HCT116 (cell line): ENCODE results near the gene OR2M5. TPM values are rescaled to one million over a fixed set of nuclear protein-coding genes. Genes with fewer than 3 reads are reported as not detected.

Experiments
- ATAC-seq: fragments of 200-7000 bp; cut with Tn5 transposase; 2 replicates; pipeline ENCODE4 v1.9.1; 2020; ENCODE audit warnings: mild to moderate bottlenecking, moderate library complexity
- BruUV-seq: library from RNA; stranded (reverse); fragments of 400-500 nt; replicated peaks from 2 replicates; lab custom pipeline; 2021; lab: Mats Ljungman, UMichigan
- CTCF ChIA-PET: fragments of 300-600 bp; sonication (Branson Sonifier 250); formaldehyde crosslinking; loops from one replicate; lab custom pipeline; 2021; ENCODE audit warnings: antibody characterized with exemption; lab: Charles Lee
- POLR2A ChIA-PET: fragments of 300-600, 350-600 bp; sonication (Branson Sonifier 250); formaldehyde crosslinking; loops from one replicate; lab custom pipeline; 2021; ENCODE audit warnings: antibody characterized with exemption; lab: Charles Lee
- RAD21 ChIA-PET, 2 experiments: fragments of 300-600 bp; sonication (Branson Sonifier 250); formaldehyde crosslinking; loops; one replicate each; lab custom pipeline; 2023; ENCODE audit warnings: low total read pairs in 2 of 2; ENCODE audit not compliant: uncharacterized antibody in 2 of 2, unreplicated experiment in 2 of 2, low non-redundant PET in 1 of 2; lab: Charles Lee
- DNase-seq: peaks from one replicate; pipeline ENCODE4 v3.0.0-alpha.2; 2010; ENCODE audit warnings: low read depth, low spot score
- H2AFZ ChIP-seq: fragments of 200-600 bp; shearing (Covaris generic), sonication (generic); 2 replicates; pipeline ENCODE4 v1.6.1; 2017; ENCODE audit warnings: low read depth, mixed run types, mixed read lengths, antibody characterized with exemption, low read length; ENCODE audit not compliant: poor library complexity, severe bottlenecking
- H3K27ac ChIP-seq: 2 replicates; pipeline ENCODE4 v1.5.1; 2012; ENCODE audit warnings: low read depth, low read length
- H3K27me3 ChIP-seq: fragments of 200-600 bp; sonication (generic); 2 replicates; pipeline ENCODE4 v1.6.1; 2016; ENCODE audit warnings: mixed run types, low read length, mixed read lengths; ENCODE audit not compliant: insufficient read depth
- H3K36me3 ChIP-seq, 2 experiments: fragments of 200-500 bp in 1 of 2; fragments of 200-600 bp in 1 of 2; sonication (Bioruptor generic) in 1 of 2; sonication (generic) in 1 of 2; 2 replicates each; pipeline versions ENCODE4 v1.5.1 to v1.6.1; 2014 to 2016; ENCODE audit warnings: low read length in 2 of 2, inconsistent platforms in 1 of 2, mixed read lengths in 1 of 2, mixed run types in 1 of 2; ENCODE audit not compliant: insufficient read depth in 2 of 2, control insufficient read depth in 1 of 2
- H3K4me1 ChIP-seq, 2 experiments: fragments of 200-600 bp in 1 of 2; sonication (generic) in 1 of 2; 2 replicates each; pipeline versions ENCODE4 v1.5.1 to v1.6.1; 2012 to 2017; ENCODE audit warnings: low read length in 2 of 2, inconsistent platforms in 1 of 2, mild to moderate bottlenecking in 1 of 2, mixed read lengths in 1 of 2, mixed run types in 1 of 2, moderate library complexity in 1 of 2; ENCODE audit not compliant: insufficient read depth in 2 of 2, control insufficient read depth in 1 of 2
- H3K4me2 ChIP-seq: fragments of 200-600 bp; sonication (generic); 2 replicates; pipeline ENCODE4 v1.6.1; 2017; ENCODE audit warnings: mixed run types, low read length, mixed read lengths
- H3K4me3 ChIP-seq, 2 experiments: fragments of 200-600 bp in 1 of 2; sonication (generic) in 1 of 2; replicated peaks in 1 of 2; 2 replicates each; pipeline ENCODE4 v1.5.1; 2011 to 2016; ENCODE audit warnings: low read length in 2 of 2, control low read depth in 1 of 2, low read depth in 1 of 2, mild to moderate bottlenecking in 1 of 2, mixed read lengths in 1 of 2, mixed run types in 1 of 2
- H3K79me2 ChIP-seq: fragments of 200-600 bp; sonication (generic); 2 replicates; pipeline ENCODE4 v1.6.1; 2017; ENCODE audit warnings: mild to moderate bottlenecking, mixed run types, low read length, moderate library complexity, mixed read lengths; ENCODE audit not compliant: insufficient read depth
- H3K9ac ChIP-seq: fragments of 200-600 bp; sonication (generic); 2 replicates; pipeline ENCODE4 v1.6.1; 2016; ENCODE audit warnings: low read length, mixed read lengths
- H3K9me2 ChIP-seq: fragments of 200-600 bp; sonication (generic), shearing (Covaris generic); 2 replicates; pipeline ENCODE4 v1.6.1; 2017; ENCODE audit warnings: mixed run types, mild to moderate bottlenecking, moderate library complexity; ENCODE audit not compliant: insufficient read depth
- H3K9me3 ChIP-seq, 2 experiments: fragments of 200-500 bp in 1 of 2; fragments of 200-600 bp in 1 of 2; sonication (Bioruptor generic) in 1 of 2; sonication (generic) in 1 of 2; 2 replicates each; pipeline ENCODE4 v1.6.1; 2014 to 2017; ENCODE audit warnings: low read length in 2 of 2, mixed read lengths in 2 of 2, inconsistent platforms in 1 of 2, low read depth in 1 of 2, mild to moderate bottlenecking in 1 of 2, mixed run types in 1 of 2, moderate library complexity in 1 of 2; ENCODE audit not compliant: control insufficient read depth in 1 of 2, insufficient read depth in 1 of 2
- H4K20me1 ChIP-seq: fragments of 200-600 bp; sonication (generic), shearing (Covaris generic); 2 replicates; pipeline ENCODE4 v1.6.1; 2017; ENCODE audit warnings: mixed run types, mild to moderate bottlenecking, moderate library complexity; ENCODE audit not compliant: insufficient read depth
- CBX3 ChIP-seq: IDR thresholded peaks from 2 replicates; pipeline ENCODE4 v1.6.1; 2012; ENCODE audit warnings: low read depth
- CEBPB ChIP-seq: IDR thresholded peaks from 2 replicates; pipeline ENCODE4 v1.6.1; 2012; ENCODE audit warnings: low read depth
- EZH2 ChIP-seq: fragments of 200-600 bp; sonication (generic); IDR thresholded peaks from 2 replicates; pipeline ENCODE4 v1.6.1; 2017; ENCODE audit warnings: antibody characterized with exemption, mixed run types
- FOSL1 ChIP-seq: IDR thresholded peaks from 2 replicates; pipeline ENCODE4 v1.6.1; 2012; ENCODE audit warnings: low read depth
- POLR2A ChIP-seq: IDR thresholded peaks from 2 replicates; pipeline ENCODE4 v1.7.0; 2011; ENCODE audit warnings: borderline replicate concordance; ENCODE audit not compliant: insufficient read depth, insufficient read length; ENCODE audit errors: extremely low read depth
- RAD21 ChIP-seq: IDR thresholded peaks from 2 replicates; pipeline ENCODE4 v1.6.1; 2012; ENCODE audit warnings: low read depth, mild to moderate bottlenecking
- SIN3A ChIP-seq: IDR thresholded peaks from 2 replicates; pipeline ENCODE4 v1.6.1; 2012; ENCODE audit warnings: low read depth
- SP1 ChIP-seq: IDR thresholded peaks from 2 replicates; pipeline ENCODE4 v1.6.1; 2012; ENCODE audit warnings: low read depth
- SRF ChIP-seq: IDR thresholded peaks from 2 replicates; pipeline ENCODE4 v1.6.1; 2012; ENCODE audit warnings: low read depth
- TCF7L2 ChIP-seq: IDR thresholded peaks from 2 replicates; pipeline ENCODE4 v1.7.0; 2011; ENCODE audit warnings: borderline replicate concordance, inconsistent platforms; ENCODE audit not compliant: insufficient read depth, insufficient read length; ENCODE audit errors: extremely low read depth
- YY1 ChIP-seq: IDR thresholded peaks from 2 replicates; pipeline ENCODE4 v1.6.1; 2011; ENCODE audit warnings: low read length, low read depth, moderate library complexity, mild to moderate bottlenecking; ENCODE audit not compliant: insufficient replicate concordance; ENCODE audit errors: extremely low read depth
- ZBTB33 ChIP-seq: IDR thresholded peaks from 2 replicates; pipeline ENCODE4 v1.6.1; 2011; ENCODE audit warnings: mild to moderate bottlenecking, low read length, moderate library complexity; ENCODE audit not compliant: insufficient replicate concordance; ENCODE audit errors: extremely low read depth
- ZFX ChIP-seq: fragments of 450-650 bp; IDR thresholded peaks from 2 replicates; pipeline ENCODE4 v1.6.1; 2017
- ZNF274 ChIP-seq: fragments of 200-500 bp; sonication (Bioruptor generic); IDR thresholded peaks from 2 replicates; pipeline ENCODE4 v1.6.1; 2014; ENCODE audit warnings: mild to moderate bottlenecking, low read depth, low read length, inconsistent platforms
- intact Hi-C: fragments of 100-400 bp; cut with micrococcal nuclease; formaldehyde crosslinking; loops from 2 replicates; pipeline ENCODE4 v1.10.0; 2022
- total RNA-seq: library from RNA; stranded (reverse); gene quantifications from one replicate; pipeline ENCODE4 v1.2.1, GENCODE V29; 2021; ENCODE audit not compliant: unreplicated experiment
- TF ChIP-seq, protein P1 (sequence below): IDR thresholded peaks from 2 replicates; pipeline ENCODE4 v1.6.1; 2012

OR2M5 gene
- total RNA-seq, 1 experiment from 2014 or later = not detected

DNA sequence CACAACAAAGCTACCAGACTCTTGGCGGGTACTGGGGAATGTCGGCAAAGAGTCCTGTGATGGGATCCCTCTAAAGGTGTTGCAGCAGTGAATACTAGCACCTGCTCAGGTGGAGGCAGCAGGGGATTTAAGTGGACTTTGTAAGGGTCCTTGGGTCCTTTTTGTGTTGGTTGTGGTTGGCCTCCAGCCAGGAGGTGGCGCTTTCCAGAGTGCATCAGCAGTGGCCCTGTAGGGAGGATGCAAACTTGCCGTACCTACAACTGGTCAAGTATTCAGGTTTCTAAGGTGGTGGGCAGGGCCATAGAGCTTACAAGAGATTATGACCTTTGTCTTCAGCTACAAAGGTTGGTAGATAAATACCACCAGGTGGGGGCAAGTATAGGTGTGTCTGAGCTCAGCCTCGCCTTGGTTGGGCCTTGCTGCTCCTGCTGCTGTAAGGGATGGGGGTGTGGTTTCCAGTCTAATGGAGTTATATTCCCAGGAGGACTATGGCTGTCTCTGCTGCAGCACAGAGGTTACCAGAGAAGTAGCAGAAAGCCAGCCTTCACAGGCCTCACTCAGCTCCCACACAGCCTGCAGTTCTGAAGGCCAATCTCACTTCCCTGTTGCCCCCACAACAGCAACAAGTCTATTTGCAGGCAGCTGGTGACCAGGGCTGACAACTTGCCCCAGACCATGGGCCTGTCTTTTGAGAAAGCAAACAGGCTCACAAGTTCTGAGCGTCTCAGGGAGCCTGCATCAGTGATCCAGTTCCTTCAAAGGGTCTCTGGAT lies 7.3 kb downstream of the OR2M5 start:
- POLR2A ChIA-PET = no interaction called here
- BruUV-seq = no TSS peak
- TF ChIP-seq SP1 (no peak), TCF7L2 (no peak), YY1 (no peak), EZH2 (no peak), SIN3A (no peak), RAD21 (no peak)

GRCh38 chr1:248155927-248156326 lies 11.0 kb downstream of the OR2M5 start:
- Histone ChIP-seq H3K79me2 (no peaks in the 10 kb centered on the region), H3K4me1 (no peaks in the 10 kb centered on the region), H3K27ac (no peak overlapping the region), H3K9me2 (no peaks in the 10 kb centered on the region), H2AFZ (no peak overlapping the region), H4K20me1 (no peaks in the 10 kb centered on the region), H3K4me2 (no peak overlapping the region), H3K36me3 (no peaks in the 10 kb centered on the region), H3K9ac (no peak overlapping the region), H3K9me3 (peaks cover 0 to 5% of the 10 kb centered on the region in 2 experiments; a peak in 2 of 4 replicates), H3K27me3 (no peaks in the 10 kb centered on the region), H3K4me3 (no peak overlapping the region)
- RAD21 ChIA-PET = no interaction called here
- DNase-seq (no peak), ATAC-seq (no peak)
- intact Hi-C loops = loop anchor here (10.0 kb wide), 1 partner anchor 61 kb away; the partner anchor contains the start of gene OR2L13
- CTCF ChIA-PET = no interaction called here
- no TSS peak for BruUV-seq
- POLR2A ChIA-PET = no interaction called here
- TF ChIP-seq ZFX = no peak
- TF ChIP-seq YY1 = no peak
- no peak for TF ChIP-seq TCF7L2
- no peak for TF ChIP-seq ZBTB33
- TF ChIP-seq CEBPB = no peak
- TF ChIP-seq, protein P1, sequence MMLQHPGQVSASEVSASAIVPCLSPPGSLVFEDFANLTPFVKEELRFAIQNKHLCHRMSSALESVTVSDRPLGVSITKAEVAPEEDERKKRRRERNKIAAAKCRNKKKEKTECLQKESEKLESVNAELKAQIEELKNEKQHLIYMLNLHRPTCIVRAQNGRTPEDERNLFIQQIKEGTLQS = no peak
- no peak for TF ChIP-seq EZH2
- TF ChIP-seq SIN3A = no peak
- TF ChIP-seq POLR2A = no peak
- no peak for TF ChIP-seq SRF
- TF ChIP-seq FOSL1 = no peak
- TF ChIP-seq ZNF274 = no peak
- TF ChIP-seq CBX3 = no peak
- no peak for TF ChIP-seq SP1
- TF ChIP-seq RAD21 = no peak

More for the DNA sequence above, 7.3 kb downstream of the OR2M5 start:
- Histone ChIP-seq H3K79me2 (no peaks in the 10 kb centered on the region), H3K9ac (no peak overlapping the region), H2AFZ (no peak overlapping the region), H3K9me2 (no peaks in the 10 kb centered on the region), H3K36me3 (no peaks in the 10 kb centered on the region), H3K4me2 (no peak overlapping the region), H4K20me1 (no peaks in the 10 kb centered on the region), H3K27ac (no peak overlapping the region), H3K4me1 (no peaks in the 10 kb centered on the region), H3K4me3 (no peak overlapping the region), H3K27me3 (no peaks in the 10 kb centered on the region), H3K9me3 (peaks cover 0 to 8% of the 10 kb centered on the region in 2 experiments; a peak in 2 of 4 replicates)
- DNase-seq = no peak
- no peak for ATAC-seq
- intact Hi-C loops = loop anchor here (10.0 kb wide), 1 partner anchor 57 kb away; the partner anchor contains the start of gene OR2L13
- CTCF ChIA-PET = no interaction called here
- RAD21 ChIA-PET = no interaction called here
